ENCODE measurements around the gene APOM. TPM values are rescaled to one million over a fixed set of nuclear protein-coding genes. Genes with fewer than 3 reads are reported as not detected.
A peak's percentile ranks its signal among the peaks of the same experiment; 100 is the strongest.

APOM gene
- total RNA-seq, 1 donor from 2014 or later = not detected

GRCh38 chr6:31680226-31681134 lies 24.8 kb downstream of the APOM start, which contains the start of gene LY6G5C:
Gene LY6G5C (minus strand): TSS chr6:31681067. CDS start chr6:31680373, 694 bp downstream.
- Histone ChIP-seq H3K36me3 (no peaks in the 10 kb centered on the region), H3K4me3 (peak within 1 kb of the TSS; percentile 55 to 59), H3K27me3 (no peaks in the 10 kb centered on the region), H3K27ac (peak within 1 kb of the TSS; percentile 92), H3K4me1 (peaks cover 25% of the 10 kb centered on the region), H3K9me3 (no peaks in the 10 kb centered on the region)
- intact Hi-C loops (cut with DNase I) = loop anchor here (5.0 to 10.0 kb wide), 2 partner anchors 54 to 152 kb away; partner anchors contain the start of gene CLIC1
- TF ChIP-seq, protein P1, sequence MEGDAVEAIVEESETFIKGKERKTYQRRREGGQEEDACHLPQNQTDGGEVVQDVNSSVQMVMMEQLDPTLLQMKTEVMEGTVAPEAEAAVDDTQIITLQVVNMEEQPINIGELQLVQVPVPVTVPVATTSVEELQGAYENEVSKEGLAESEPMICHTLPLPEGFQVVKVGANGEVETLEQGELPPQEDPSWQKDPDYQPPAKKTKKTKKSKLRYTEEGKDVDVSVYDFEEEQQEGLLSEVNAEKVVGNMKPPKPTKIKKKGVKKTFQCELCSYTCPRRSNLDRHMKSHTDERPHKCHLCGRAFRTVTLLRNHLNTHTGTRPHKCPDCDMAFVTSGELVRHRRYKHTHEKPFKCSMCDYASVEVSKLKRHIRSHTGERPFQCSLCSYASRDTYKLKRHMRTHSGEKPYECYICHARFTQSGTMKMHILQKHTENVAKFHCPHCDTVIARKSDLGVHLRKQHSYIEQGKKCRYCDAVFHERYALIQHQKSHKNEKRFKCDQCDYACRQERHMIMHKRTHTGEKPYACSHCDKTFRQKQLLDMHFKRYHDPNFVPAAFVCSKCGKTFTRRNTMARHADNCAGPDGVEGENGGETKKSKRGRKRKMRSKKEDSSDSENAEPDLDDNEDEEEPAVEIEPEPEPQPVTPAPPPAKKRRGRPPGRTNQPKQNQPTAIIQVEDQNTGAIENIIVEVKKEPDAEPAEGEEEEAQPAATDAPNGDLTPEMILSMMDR (IDR thresholded peaks at IDR 0.05) = peak; percentile 50 to 69 (median 69)
- TF ChIP-seq POLR2A (IDR thresholded peaks at IDR 0.05) = no peak
- TF ChIP-seq POLR2AphosphoS5 (IDR thresholded peaks at IDR 0.05; ENCODE audit: insufficient read depth in 1 of 2, low read depth in 1 of 2) = peak; percentile 60 to 61
- peak in 1 of 2 donors; percentile 96 for DNase-seq (ENCODE audit: extremely low spot score in 2 of 2)

- no peaks in the 10 kb centered on the region for H3K9me3 ChIP-seq
- H3K27me3 ChIP-seq = no peaks in the 10 kb centered on the region
- H3K4me3 ChIP-seq = peak overlapping the region; percentile 55 to 59
- peak overlapping the region; percentile 92 for H3K27ac ChIP-seq
- no peaks in the 10 kb centered on the region for H3K36me3 ChIP-seq
- TF ChIP-seq POLR2A (IDR thresholded peaks at IDR 0.05) (no peak), POLR2AphosphoS5 (IDR thresholded peaks at IDR 0.05; ENCODE audit: insufficient read depth in 1 of 2, low read depth in 1 of 2) (peak; percentile 4 to 59)
- TF ChIP-seq, protein P1 (IDR thresholded peaks at IDR 0.05) = peak in 1 of 3 experiments; percentile 12
- H3K4me1 ChIP-seq = peaks cover 25% of the 10 kb centered on the region
- no peak for DNase-seq (ENCODE audit: extremely low spot score in 2 of 2)
- intact Hi-C loops (cut with DNase I) = loop anchor here (5.0 to 10.0 kb wide), 2 partner anchors 54 to 151 kb away; partner anchors contain the start of gene CLIC1
Observed at GRCh38 chr6:31681135-31681671, 25.5 kb downstream of the APOM start.

- H3K4me3 ChIP-seq = no peak overlapping the region
Observed at GRCh38 chr6:31683591-31683990, 27.9 kb downstream of the APOM start.

GRCh38 chr6:31686483-31686882 lies 30.8 kb downstream of the APOM start:
- peaks cover 0 to 48% of the 10 kb centered on the region in 2 donors for H3K36me3 ChIP-seq
- no peak overlapping the region for H3K27ac ChIP-seq
- TF ChIP-seq, protein P1 (IDR thresholded peaks at IDR 0.05) = no peak
- TF ChIP-seq POLR2A (IDR thresholded peaks at IDR 0.05) (no peak), POLR2AphosphoS5 (IDR thresholded peaks at IDR 0.05; ENCODE audit: insufficient read depth in 1 of 2, low read depth in 1 of 2) (no peak)
- intact Hi-C loops (cut with DNase I) = loop anchor here (10.0 kb wide), 1 partner anchor 48 kb away; the partner anchor contains the start of gene CLIC1
- H3K4me1 ChIP-seq = peaks cover 14% of the 10 kb centered on the region
- H3K27me3 ChIP-seq = no peaks in the 10 kb centered on the region
- H3K9me3 ChIP-seq = no peaks in the 10 kb centered on the region
- H3K4me3 ChIP-seq = no peak overlapping the region
- no peak for DNase-seq (ENCODE audit: extremely low spot score in 2 of 2)

More at GRCh38 chr6:31683591-31683990, 27.9 kb downstream of the APOM start:
- intact Hi-C loops (cut with DNase I) = loop anchor here (5.0 to 10.0 kb wide), 2 partner anchors 51 to 149 kb away; partner anchors contain the start of gene CLIC1
- Histone ChIP-seq H3K9me3 (no peaks in the 10 kb centered on the region), H3K36me3 (peaks cover 0 to 21% of the 10 kb centered on the region in 2 donors), H3K4me1 (peaks cover 25% of the 10 kb centered on the region), H3K27me3 (no peaks in the 10 kb centered on the region), H3K27ac (no peak overlapping the region)
- TF ChIP-seq, protein P1 (IDR thresholded peaks at IDR 0.05) = no peak
- TF ChIP-seq POLR2A (IDR thresholded peaks at IDR 0.05) (no peak), POLR2AphosphoS5 (IDR thresholded peaks at IDR 0.05; ENCODE audit: insufficient read depth in 1 of 2, low read depth in 1 of 2) (no peak)
- no peak for DNase-seq (ENCODE audit: extremely low spot score in 2 of 2)
